GM21515 (cell line): Measurements from ENCODE around the gene TMEM134.

Experiments used
- ATAC-seq: cut with Tn5 transposase; IDR thresholded peaks from one replicate; pipeline ENCODE4 v1.9.1; 2021; ENCODE audit not compliant: unreplicated experiment

TMEM134 gene

DNA sequence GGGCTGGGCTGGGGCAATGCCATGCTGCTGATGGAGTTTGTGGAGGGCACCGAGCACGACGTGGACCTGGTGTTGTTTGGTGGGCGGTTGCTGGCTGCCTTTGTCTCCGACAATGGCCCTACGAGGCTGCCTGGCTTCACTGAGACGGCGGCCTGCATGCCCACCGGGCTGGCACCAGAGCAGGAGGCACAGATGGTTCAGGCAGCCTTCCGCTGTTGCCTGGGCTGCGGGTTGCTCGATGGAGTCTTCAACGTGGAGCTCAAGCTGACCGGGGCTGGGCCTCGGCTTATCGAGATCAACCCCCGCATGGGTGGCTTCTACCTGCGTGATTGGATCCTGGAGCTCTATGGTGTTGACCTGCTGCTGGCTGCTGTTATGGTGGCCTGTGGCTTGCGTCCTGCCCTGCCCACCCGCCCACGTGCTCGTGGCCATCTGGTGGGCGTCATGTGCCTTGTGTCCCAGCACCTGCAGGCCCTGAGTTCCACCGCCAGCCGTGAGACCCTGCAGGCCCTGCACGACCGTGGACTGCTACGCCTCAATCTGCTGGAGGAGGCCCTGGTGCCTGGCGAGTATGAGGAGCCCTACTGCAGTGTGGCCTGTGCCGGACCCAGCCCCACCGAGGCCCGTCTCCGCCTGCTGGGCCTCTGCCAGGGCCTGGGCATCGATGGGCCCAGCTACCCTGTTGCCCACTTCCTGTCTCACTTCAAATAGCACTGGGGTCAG is 45.0 kb downstream of the TMEM134 start:
- ATAC-seq: no peak

DNA sequence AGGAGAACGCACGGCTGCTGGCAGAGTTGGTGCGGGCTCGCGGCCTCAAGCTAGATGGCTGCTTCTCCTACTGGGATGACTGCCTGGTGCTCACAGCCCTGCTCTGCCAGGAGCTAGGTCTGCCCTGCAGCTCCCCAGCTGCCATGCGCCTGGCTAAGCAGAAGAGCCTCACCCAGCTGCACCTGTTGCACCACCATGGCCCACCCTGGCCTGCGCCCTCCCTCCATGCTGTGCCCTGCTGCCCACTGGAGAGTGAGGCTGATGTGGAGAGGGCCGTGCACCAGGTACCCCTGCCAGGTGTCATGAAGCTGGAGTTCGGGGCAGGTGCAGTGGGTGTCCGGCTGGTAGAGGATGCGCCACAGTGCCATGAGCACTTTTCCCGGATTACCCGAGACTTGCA is 45.6 kb downstream of the TMEM134 start:
- ATAC-seq: no peak

DNA sequence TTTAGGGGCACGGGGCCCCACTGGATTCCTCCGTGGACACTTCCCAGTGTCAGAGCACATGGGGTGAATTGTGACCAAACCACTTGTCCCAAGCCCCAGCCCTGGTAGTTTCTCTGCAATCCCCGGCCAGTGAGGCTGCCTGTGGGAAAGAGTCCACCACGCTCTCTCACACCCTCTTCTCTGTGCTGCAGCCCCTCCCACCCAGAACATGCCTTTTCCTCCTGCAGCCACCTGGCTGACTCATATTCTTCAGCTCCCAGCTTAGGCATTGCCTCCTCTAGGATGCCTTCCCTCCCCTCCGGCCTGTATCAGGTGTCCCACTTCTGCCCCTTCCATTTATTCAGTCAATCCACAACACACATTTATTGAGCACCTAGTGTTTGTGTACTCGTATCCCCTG is 46.2 kb downstream of the TMEM134 start:
- ATAC-seq: no peak

DNA sequence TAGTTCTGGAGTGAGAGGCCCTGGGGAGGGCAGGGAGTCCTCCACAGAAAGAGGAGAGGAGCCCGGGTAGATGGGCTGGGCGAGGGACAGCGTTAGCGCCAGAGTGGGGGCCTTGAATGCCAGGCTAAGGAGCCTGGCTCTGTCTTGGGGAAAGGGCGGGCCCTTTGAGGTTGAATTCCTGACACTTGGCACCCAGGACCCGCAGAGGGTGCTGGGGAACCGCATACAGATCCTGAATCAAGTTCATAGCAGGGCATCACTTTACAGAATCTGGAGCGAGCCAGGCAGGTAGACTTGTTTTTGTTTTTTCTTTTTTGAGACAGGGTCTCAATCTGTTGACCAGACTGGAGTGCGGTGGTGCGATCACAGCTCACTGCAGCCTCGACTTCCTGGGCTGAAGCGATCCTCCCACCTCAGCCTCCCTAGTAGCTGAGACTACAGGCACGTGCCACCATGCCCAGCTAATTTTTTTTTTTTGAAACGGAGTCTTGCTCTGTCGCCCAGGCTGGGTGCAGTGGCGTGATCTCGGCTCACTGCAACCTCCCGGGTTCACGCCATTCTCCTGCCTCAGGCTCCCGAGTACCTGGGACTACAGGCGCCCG is 47.5 kb downstream of the TMEM134 start:
- no peak for ATAC-seq

DNA sequence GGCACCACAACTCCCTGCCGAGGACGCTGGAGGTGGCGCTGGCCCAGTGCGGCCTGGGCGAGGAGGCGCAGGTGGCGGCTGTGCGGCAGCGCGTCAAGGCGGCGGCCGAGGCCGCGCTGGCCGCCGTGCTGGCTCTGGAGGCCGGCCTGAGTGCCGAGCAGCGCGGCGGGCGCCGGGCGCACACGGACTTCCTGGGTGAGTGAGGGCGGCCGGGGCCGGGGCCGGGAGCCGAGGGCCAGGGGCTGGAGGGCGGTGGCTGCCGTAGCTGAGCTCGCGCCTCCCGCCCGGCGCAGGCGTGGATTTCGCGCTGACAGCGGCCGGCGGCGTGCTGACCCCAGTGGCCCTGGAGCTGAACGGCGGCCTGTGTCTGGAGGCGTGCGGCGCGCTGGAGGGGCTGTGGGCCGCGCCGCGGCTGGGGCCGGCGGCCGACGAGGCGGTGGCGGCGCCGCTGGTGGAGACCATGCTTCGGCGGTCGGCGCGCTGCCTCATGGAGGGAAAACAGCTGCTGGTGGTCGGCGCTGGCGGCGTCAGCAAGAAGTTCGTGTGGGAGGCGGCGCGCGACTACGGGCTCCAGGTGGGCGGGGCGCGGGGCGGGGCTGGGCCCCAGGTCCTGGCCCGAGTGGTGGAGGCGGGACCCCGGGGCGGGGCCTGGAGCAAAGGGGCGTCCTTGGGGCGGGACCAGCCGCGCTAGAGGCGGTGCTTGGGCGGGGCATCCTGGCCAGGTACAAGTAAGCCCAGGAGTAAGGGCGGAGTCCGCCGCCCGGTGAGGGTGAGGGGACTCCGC is 48.2 kb downstream of the TMEM134 start:
- ATAC-seq: peak; percentile 80

DNA sequence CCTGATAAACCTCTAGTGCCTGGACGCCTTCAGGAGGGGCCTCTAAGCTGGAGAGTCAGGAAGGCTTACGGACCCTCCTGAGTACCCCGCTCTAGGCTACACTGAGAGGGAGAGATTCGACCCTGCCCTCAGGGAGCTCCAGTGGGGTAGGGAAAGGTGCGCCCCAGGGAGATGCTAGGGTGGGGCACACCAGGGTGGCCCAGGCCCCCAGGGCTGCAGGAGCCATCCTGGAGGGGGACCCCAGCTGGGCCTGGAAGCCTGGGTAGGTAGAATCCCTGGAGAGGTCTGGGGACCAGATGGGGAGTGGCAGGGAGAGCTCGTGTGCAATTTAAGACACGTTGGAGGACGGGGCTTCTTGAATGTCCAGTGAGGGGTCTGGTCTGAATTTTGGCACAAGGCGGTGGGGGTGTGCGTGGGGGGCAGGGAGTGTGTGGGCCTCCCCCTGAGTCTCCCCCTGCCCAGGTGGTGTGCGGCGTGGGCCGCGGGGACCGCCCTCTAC is 48.9 kb downstream of the TMEM134 start:
- ATAC-seq: no peak

DNA sequence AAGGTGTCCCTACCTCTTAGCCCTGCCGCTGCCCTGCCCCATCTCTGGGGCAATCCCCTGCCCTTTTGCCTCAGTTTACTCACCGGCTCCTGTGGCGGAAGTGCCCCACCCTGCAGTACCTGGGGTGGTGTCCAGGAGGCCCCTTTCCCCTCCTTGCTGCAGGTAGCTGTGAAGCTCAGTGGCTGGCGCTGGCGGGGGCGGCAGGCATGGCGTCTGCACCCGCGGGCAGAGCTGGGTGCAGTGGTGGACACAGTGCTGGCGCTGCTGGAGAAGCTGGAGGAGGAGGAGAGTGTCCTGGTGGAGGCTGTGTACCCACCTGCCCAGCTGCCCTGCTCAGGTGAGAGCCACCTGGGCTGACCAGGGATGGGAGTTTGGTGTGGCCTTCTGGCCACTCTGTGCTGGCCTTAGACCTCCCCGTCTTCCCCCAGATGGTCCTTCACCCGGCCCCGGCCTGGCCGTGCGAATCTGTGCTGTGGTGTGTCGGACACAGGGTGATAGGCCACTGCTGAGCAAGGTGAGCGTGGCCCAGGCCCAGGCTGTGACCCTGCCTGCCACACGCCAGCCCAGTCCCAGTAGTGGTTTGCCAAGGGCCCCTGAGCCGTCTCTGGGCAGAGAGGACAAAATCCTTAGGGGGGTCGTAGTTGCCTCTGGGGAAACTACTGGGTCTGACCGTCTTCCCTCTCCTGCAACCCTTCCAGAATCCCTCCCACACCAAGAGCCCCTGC is 49.6 kb downstream of the TMEM134 start:
- ATAC-seq: no peak

DNA sequence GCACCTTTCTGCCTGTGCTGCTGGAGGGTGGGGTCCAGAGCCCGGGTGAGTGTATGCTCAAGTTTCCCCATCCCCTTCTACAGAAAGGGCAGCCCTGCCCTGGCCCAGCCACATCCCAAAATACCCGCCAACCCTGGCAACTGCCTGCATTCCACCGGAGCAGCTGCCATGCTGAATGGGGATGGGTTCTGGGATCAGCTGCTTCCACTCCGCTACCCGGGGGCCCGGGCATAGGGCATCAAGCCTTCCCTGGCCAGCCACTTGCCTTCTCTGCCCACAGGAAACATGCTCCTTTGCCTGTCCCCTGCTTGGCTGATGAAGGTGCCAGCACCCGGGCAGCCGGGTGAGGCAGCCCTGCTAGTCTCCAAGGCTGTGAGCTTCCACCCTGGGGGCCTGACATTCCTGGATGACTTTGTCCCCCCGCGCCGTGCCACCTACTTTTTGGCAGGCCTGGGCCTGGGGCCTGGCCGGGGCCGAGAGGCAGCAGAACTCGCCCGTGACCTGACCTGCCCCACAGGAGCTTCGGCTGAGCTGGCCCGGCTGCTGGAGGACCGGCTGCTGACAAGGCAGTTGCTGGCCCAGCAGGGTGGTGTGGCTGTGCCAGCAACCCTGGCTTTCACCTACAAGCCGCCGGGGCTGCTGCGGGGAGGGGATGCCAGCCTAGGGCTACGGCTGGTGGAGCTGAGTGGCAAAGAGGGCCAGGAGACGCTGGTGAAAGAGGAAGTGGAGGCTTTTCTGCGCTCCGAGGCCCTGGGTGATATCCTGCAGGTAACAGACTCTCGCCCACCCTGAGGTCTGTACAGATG is 50.4 kb downstream of the TMEM134 start:
- ATAC-seq: no peak

DNA sequence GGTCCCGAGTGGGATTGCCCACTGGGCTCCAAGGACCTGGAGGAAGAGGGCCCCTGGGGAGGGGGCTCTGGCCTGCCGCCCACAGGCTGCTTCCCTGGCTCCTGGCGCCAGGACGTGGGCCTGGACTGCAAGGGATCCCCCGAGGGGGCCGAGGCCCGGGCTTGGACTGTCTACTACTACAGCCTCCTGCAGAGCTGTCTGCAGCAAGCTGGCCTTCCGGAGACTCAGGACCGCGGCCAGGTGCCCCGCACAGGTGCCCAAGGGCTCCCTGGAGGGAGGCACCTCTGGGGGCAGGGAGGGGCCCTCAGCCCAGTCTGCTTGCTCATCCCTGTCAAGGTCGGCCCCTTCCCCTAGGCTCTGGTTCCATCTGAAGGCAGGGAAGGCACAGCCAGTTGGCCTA is 51.6 kb downstream of the TMEM134 start:
- no peak for ATAC-seq

DNA sequence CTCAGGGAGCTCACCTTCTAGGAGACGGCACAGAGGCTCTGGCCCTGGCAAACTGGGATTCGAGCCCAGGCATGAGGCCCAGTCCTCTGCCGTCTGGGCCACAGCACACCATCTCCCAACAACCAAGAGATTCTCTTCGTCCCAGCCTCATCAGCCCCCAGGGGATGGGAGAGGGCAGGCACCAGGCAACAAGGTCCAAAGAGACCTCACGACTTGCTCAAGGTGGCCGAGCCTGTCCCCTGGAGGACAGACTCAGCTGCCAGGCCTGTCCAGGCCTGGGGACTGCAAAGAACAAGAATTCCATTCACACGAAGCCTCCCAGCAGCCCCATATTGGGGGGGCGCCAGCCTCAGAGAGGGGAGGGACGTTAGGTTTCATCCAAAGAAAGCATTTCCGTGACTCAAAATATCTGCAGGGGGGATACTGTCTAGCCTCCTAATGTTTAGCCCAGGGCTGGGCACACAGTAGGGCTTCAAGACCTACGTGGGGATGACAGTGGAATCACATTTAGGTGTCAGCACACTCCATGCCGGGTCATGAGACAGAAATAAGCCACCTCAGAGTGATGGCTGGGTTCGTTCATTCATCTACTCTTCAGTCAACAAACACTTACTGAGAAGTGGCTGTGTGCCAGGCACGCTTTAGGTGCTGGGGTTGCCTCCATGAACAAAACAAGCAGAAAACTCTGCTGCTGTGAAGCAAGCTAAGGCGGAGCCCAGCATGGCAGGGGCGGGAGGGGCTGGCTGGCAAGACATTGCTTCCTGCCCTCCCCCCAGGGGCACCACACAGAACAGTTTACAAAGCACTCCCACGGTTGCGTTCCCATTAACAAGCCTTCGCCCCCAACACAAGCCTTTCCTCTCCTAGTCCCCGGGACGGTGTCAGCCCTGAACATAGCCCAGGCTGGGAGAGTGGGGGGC is 52.4 kb downstream of the TMEM134 start:
- ATAC-seq: no peak

DNA sequence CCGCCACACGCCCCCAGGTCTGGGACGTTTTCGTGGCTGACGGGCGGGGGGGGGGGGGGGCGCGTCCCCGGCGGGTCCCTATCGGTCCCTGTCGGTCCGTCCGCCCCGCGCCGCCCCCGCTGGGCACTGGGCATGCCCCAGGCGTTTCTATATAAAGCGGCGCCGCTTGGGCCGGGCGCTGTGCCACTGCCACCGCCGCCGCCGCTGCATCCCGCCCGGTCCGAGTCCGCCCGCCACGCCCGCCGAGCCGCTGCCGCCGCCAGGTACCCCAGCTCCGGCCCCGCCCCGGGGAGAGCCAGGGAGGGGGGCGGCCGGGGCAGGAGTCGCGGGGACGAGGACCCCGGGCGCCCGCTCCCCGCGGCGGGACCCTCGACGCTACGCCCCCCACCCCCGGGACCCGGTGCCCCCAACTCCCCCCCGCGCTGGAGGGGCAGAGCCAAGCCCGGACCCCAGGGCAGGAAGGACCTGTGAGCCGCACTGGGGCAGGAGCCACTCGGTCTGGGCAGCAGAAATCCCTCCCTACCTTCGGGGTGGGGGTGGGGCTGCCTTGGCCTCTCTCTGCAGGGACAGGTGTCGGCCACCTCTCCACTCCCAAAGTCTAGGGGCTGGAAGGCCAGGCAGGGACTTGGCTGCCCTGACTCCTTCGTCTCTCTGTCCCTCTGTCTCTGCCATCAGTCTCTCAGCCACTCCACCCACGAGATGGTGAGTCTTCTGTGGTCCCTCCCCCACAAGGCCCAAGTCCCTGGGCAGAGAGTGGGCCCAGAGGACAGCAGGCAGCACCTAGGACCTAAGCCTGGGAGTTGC is 53.3 kb downstream of the TMEM134 start, which contains the start of gene CARNS1:
CARNS1 (plus strand) TSS at position 178 of the 804 bp plus-strand sequence; CDS start at position 700, 522 bp downstream.
- ATAC-seq: no peak

DNA sequence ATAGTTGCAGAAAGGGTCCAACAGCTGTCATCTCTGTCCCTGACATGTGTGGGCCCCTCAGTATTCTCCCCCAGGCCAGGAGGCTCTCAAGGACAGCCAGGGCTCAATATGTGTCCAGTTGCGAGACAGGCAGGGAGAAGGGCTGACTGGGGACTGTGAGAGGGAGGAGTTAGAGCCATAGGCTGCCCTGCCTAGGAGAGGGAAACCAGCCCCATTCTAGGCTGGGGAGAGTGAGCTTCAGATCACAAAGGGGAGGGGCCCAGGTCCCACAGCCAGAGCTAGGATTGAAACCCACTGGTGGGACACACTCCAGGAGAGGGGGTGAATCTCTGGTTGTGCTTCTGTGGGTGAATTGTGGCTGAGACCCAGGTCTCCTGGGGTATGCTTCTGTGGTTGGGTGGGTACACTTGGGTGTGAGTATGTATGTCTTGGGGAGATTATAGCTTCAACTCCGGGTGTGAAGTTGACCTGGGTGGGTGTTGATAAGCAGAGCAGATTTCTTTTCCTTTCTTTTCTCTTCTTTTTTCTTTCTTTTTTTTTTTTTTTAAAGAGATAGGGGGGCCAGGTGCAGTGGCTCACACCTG is 55.7 kb downstream of the TMEM134 start:
- ATAC-seq: no peak

DNA sequence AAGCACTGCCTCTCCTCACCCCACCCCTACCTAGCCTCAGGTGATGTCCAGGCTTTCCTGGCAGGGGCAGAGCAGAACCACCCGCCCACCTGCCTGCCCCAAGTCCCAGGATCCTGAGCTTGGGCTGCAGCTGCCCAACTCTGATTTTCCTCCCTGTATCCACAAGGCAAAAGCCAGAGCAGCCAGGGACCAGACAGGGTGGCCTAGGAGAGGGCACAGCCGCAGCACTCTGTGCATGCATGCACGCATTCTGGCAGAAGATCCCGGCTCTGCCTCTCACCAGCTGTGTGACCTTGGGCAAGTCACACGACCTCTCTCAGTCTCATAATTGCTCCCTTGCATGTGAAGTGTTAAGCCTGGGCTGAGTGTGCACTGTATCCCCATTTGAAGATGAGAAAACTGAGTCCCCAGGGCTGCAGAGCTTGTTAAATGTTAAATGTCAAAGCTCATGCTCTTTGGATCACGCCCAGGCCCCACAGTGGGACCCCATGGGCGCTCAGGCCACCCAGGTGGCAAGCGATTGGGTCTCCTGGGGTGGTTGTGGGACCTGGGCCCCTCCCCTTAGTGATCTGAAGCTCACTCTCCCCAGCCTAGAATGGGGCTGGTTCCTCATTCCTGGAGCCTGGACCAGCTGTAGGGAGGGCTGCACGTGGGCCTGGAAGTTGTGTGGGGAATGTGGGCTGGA is 56.4 kb downstream of the TMEM134 start:
- ATAC-seq: no peak

DNA sequence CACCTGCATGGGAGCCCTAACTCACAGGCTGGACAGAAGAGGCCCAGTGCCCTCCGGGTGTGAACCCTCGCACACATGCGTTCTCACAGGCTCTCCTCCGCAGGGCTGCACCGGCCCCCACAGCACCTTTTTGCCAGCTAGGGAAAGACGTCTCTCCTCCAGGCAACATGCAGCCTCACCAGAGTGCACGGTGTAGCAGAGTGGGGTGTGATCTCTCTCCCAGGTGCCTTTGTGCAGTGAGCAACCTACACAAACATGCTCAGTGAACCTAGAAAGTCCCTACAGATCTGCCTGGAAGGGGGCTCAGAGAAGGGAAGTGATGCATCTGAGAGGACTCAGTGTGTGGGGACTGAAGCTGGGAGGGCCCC is 57.3 kb downstream of the TMEM134 start:
- no peak for ATAC-seq
